PC-9 (cell line): ENCODE measurements around the gene CMKLR1.

Source experiments
- CTCF ChIP-seq: fragments of 200-600 bp; sonication (generic); conservative IDR thresholded peaks from 2 replicates; pipeline ENCODE4 v1.6.1; 2017; ENCODE audit warnings: mixed run types, antibody characterized with exemption, mild to moderate bottlenecking, moderate library complexity
- EZH2 ChIP-seq: fragments of 200-600 bp; sonication (generic); IDR thresholded peaks from 2 replicates; pipeline ENCODE4 v1.8.0; 2017; ENCODE audit warnings: antibody characterized with exemption, low read depth

GRCh38 chr12:108297895-108298760, 41.0 kb downstream of the CMKLR1 start:
- no peak for TF ChIP-seq CTCF
- TF ChIP-seq EZH2: no peak
